Panc1 (cell line): ENCODE results near the gene OLIG3. TPM values are rescaled to one million over a fixed set of nuclear protein-coding genes. Genes with fewer than 3 reads are reported as not detected.

ENCODE experiments used
- ATAC-seq: fragments of 200-7000 bp; cut with Tn5 transposase; 2 replicates; pipeline ENCODE4 v1.9.1; 2020; ENCODE audit warnings: mild to moderate bottlenecking, moderate library complexity
- BruUV-seq: library from RNA; stranded (reverse); fragments of 400-500 nt; replicated peaks from 2 replicates; lab custom pipeline; 2021; lab: Mats Ljungman, UMichigan
- CTCF ChIA-PET: fragments of 300-600 bp; sonication (Branson Sonifier 250); formaldehyde crosslinking; loops from one replicate; lab custom pipeline; 2022; ENCODE audit warnings: antibody characterized with exemption; lab: Charles Lee
- POLR2A ChIA-PET: fragments of 300-600 bp; sonication (Branson Sonifier 250); formaldehyde crosslinking; loops from one replicate; lab custom pipeline; 2022; ENCODE audit warnings: antibody characterized with exemption; lab: Charles Lee
- DNase-seq: peaks from one replicate; pipeline ENCODE4 v3.0.0-alpha.2; 2010; ENCODE audit warnings: low read depth, low spot score
- H3K27ac ChIP-seq: 2 replicates; pipeline ENCODE4 v1.5.1; 2011; ENCODE audit warnings: mild to moderate bottlenecking, low read length, inconsistent platforms
- H3K27me3 ChIP-seq: fragments of 200-500 bp; sonication (Bioruptor generic); 2 replicates; pipeline ENCODE4 v1.6.0; 2014; ENCODE audit warnings: low read length, inconsistent platforms; ENCODE audit not compliant: control insufficient read depth, insufficient read depth
- H3K36me3 ChIP-seq: fragments of 200-500 bp; sonication (Bioruptor generic); 2 replicates; pipeline ENCODE4 v1.5.1; 2014; ENCODE audit warnings: inconsistent platforms, mild to moderate bottlenecking, low read length, moderate library complexity; ENCODE audit not compliant: control insufficient read depth, insufficient read depth
- H3K4me1 ChIP-seq: 2 replicates; pipeline ENCODE4 v1.5.1; 2011; ENCODE audit warnings: inconsistent platforms, mild to moderate bottlenecking, low read length, moderate library complexity; ENCODE audit not compliant: control insufficient read depth, insufficient read depth
- H3K4me3 ChIP-seq, 2 experiments: 2 replicates each; pipeline ENCODE4 v1.5.1; 2011 to 2012; ENCODE audit warnings: low read depth in 2 of 2, low read length in 2 of 2, mild to moderate bottlenecking in 2 of 2, inconsistent platforms in 1 of 2, moderate library complexity in 1 of 2
- H3K9me3 ChIP-seq: fragments of 200-500 bp; sonication (Bioruptor generic); 2 replicates; pipeline ENCODE4 v1.5.1; 2014; ENCODE audit warnings: low read depth, mild to moderate bottlenecking, inconsistent platforms, low read length, moderate library complexity; ENCODE audit not compliant: control insufficient read depth, insufficient read depth
- CTCF ChIP-seq: fragments of 450-650 bp; IDR thresholded peaks from 2 replicates; pipeline ENCODE4 v1.5.1; 2017; ENCODE audit warnings: mild to moderate bottlenecking
- POLR2AphosphoS5 ChIP-seq: IDR thresholded peaks from 2 replicates; pipeline ENCODE4 v1.6.1; 2012; ENCODE audit warnings: mild to moderate bottlenecking, low read depth, low read length, moderate library complexity
- REST ChIP-seq, 2 experiments: IDR thresholded peaks; 2 replicates each; pipeline ENCODE4 v1.6.1; 2011 to 2012; ENCODE audit warnings: low read depth in 2 of 2, control low read depth in 1 of 2, low read length in 1 of 2, mild to moderate bottlenecking in 1 of 2, moderate library complexity in 1 of 2; ENCODE audit not compliant: insufficient read depth in 1 of 2
- SIN3A ChIP-seq: IDR thresholded peaks from 2 replicates; pipeline ENCODE4 v1.6.1; 2012; ENCODE audit warnings: low read depth, mild to moderate bottlenecking, low read length, moderate library complexity, borderline replicate concordance; ENCODE audit not compliant: insufficient read depth
- TCF7L2 ChIP-seq: IDR thresholded peaks from 2 replicates; pipeline ENCODE4 v1.6.1; 2011; ENCODE audit warnings: mild to moderate bottlenecking, low read depth, low read length, inconsistent platforms
- in situ Hi-C: cut with HindIII; loops from 2 replicates; pipeline ENCODE4 v1.10.0; 2016; ENCODE audit warnings: low sequenced_read_pairs, low pct_unique_long_range_greater_than_20kb
- intact Hi-C: fragments of 100-400 bp; cut with micrococcal nuclease; formaldehyde crosslinking; loops from one replicate; pipeline ENCODE4 v1.10.0; 2022; ENCODE audit not compliant: unreplicated experiment
- total RNA-seq: library from RNA; stranded (reverse); gene quantifications from one replicate; pipeline ENCODE4 v1.2.1, GENCODE V29; 2021; ENCODE audit not compliant: unreplicated experiment

Gene OLIG3
- total RNA-seq, 1 experiment from 2014 or later, result not detected

- DNase-seq (no peak), ATAC-seq (no peak)
- ChIA-PET CTCF (interaction anchor here (0.6 kb wide), 1 partner anchor 392 kb away, joined by 3 read pairs; no protein-coding TSS in a partner anchor), POLR2A (no interaction called here)
- BruUV-seq, result no TSS peak
- TF ChIP-seq TCF7L2, result no peak
- TF ChIP-seq SIN3A, result no peak
- TF ChIP-seq REST (IDR thresholded peaks at IDR 0.05; ENCODE audit: insufficient read depth in 1 of 2, low read depth in 2 of 2, low read length in 1 of 2), result no peak
- TF ChIP-seq CTCF, result no peak
- no peak for TF ChIP-seq POLR2AphosphoS5
- Histone ChIP-seq H3K27me3 (peaks cover 3% of the 10 kb centered on the region; the same call in 1 of the 2 replicates), H3K4me3 (no peak overlapping the region), H3K27ac (no peak overlapping the region), H3K9me3 (no peaks in the 10 kb centered on the region), H3K36me3 (0 out of 2 replicates have a peak, but pooled peaks cover under 1% of the 10 kb centered on the region), H3K4me1 (no peaks in the 10 kb centered on the region)
- intact Hi-C loops, result no loop called here
- in situ Hi-C loops, result no loop called here
Measured at GRCh38 chr6:137492289-137493217, 1.6 kb downstream of the OLIG3 start.

GRCh38 chr6:137491478-137491877 lies 2.7 kb downstream of the OLIG3 start:
- H3K4me1 ChIP-seq, result no peaks in the 10 kb centered on the region
- TF ChIP-seq TCF7L2 (no peak), SIN3A (no peak)
- DNase-seq, result no peak
- H3K4me3 ChIP-seq, result no peak overlapping the region
- in situ Hi-C loops, result no loop called here
- intact Hi-C loops, result no loop called here
- ChIA-PET CTCF (no interaction called here), POLR2A (no interaction called here)
- peaks cover 6% of the 10 kb centered on the region; the same call in 1 of the 2 replicates for H3K27me3 ChIP-seq
- BruUV-seq, result no TSS peak
- no peak overlapping the region for H3K27ac ChIP-seq
- H3K36me3 ChIP-seq, result no peaks in the 10 kb centered on the region
- no peak for ATAC-seq
- H3K9me3 ChIP-seq, result no peaks in the 10 kb centered on the region
